ENCODE measurements around the gene TPCN2.

TPCN2 gene

GRCh38 chr11:69024509-69024908 lies 24.2 kb upstream of the TPCN2 start:
- TF ChIP-seq POLR2AphosphoS5 (IDR thresholded peaks at IDR 0.05; ENCODE audit: low read depth, low read length) (no peak), SIN3A (IDR thresholded peaks at IDR 0.05; ENCODE audit: borderline replicate concordance, insufficient read depth, low read length) (no peak), FOXP2 (optimal IDR thresholded peaks at IDR 0.05; ENCODE audit: borderline replicate concordance, extremely low read depth, extremely low read length, insufficient read depth) (no peak), REST (IDR thresholded peaks at IDR 0.05; ENCODE audit: insufficient read depth in 1 of 2, low read depth in 2 of 2, low read length in 2 of 2) (no peak), TAF1 (IDR thresholded peaks at IDR 0.05; ENCODE audit: borderline replicate concordance, insufficient read depth, low read length) (no peak)

GRCh38 chr11:69027704-69028372 lies 20.9 kb upstream of the TPCN2 start:
- TF ChIP-seq POLR2AphosphoS5 (IDR thresholded peaks at IDR 0.05; ENCODE audit: low read depth, low read length) (no peak), REST (IDR thresholded peaks at IDR 0.05; ENCODE audit: insufficient read depth in 1 of 2, low read depth in 2 of 2, low read length in 2 of 2) (no peak), SIN3A (IDR thresholded peaks at IDR 0.05; ENCODE audit: borderline replicate concordance, insufficient read depth, low read length) (no peak)

- TF ChIP-seq REST (IDR thresholded peaks at IDR 0.05; ENCODE audit: insufficient read depth in 1 of 2, low read depth in 2 of 2, low read length in 2 of 2) (no peak), TAF1 (IDR thresholded peaks at IDR 0.05; ENCODE audit: borderline replicate concordance, insufficient read depth, low read length) (no peak), FOXP2 (optimal IDR thresholded peaks at IDR 0.05; ENCODE audit: borderline replicate concordance, extremely low read depth, extremely low read length, insufficient read depth) (no peak), SIN3A (IDR thresholded peaks at IDR 0.05; ENCODE audit: borderline replicate concordance, insufficient read depth, low read length) (no peak), POLR2AphosphoS5 (IDR thresholded peaks at IDR 0.05; ENCODE audit: low read depth, low read length) (no peak)
Measured at GRCh38 chr11:69030301-69030700, 18.4 kb upstream of the TPCN2 start.

GRCh38 chr11:69032833-69033232 lies 15.9 kb upstream of the TPCN2 start:
- TF ChIP-seq REST (IDR thresholded peaks at IDR 0.05; ENCODE audit: insufficient read depth in 1 of 2, low read depth in 2 of 2, low read length in 2 of 2) (no peak), POLR2AphosphoS5 (IDR thresholded peaks at IDR 0.05; ENCODE audit: low read depth, low read length) (no peak), TAF1 (IDR thresholded peaks at IDR 0.05; ENCODE audit: borderline replicate concordance, insufficient read depth, low read length) (no peak), SIN3A (IDR thresholded peaks at IDR 0.05; ENCODE audit: borderline replicate concordance, insufficient read depth, low read length) (no peak), FOXP2 (optimal IDR thresholded peaks at IDR 0.05; ENCODE audit: borderline replicate concordance, extremely low read depth, extremely low read length, insufficient read depth) (no peak)

- TF ChIP-seq SIN3A (IDR thresholded peaks at IDR 0.05; ENCODE audit: borderline replicate concordance, insufficient read depth, low read length) (no peak), TAF1 (IDR thresholded peaks at IDR 0.05; ENCODE audit: borderline replicate concordance, insufficient read depth, low read length) (no peak), REST (IDR thresholded peaks at IDR 0.05; ENCODE audit: insufficient read depth in 1 of 2, low read depth in 2 of 2, low read length in 2 of 2) (no peak), POLR2AphosphoS5 (IDR thresholded peaks at IDR 0.05; ENCODE audit: low read depth, low read length) (no peak), FOXP2 (optimal IDR thresholded peaks at IDR 0.05; ENCODE audit: borderline replicate concordance, extremely low read depth, extremely low read length, insufficient read depth) (no peak)
Measured at GRCh38 chr11:69033431-69033830, 15.3 kb upstream of the TPCN2 start.

Data from PFSK-1 (cell line).